Gastroesophageal sphincter (tissue), 3 donors: Measurements from ENCODE around the gene CAPZB.

Source experiments
- EP300 ChIP-seq: sonication (generic); formaldehyde crosslinking; IDR thresholded peaks from one replicate; pipeline ENCODE4 v1.6.1; 2017; ENCODE audit warnings: antibody characterized with exemption, mild to moderate bottlenecking
- POLR2A ChIP-seq, 2 donors: fragments of 450-650 bp; IDR thresholded peaks; one replicate each; pipeline ENCODE4 v1.6.1; 2017; ENCODE audit warnings: antibody characterized with exemption in 2 of 2, mild to moderate bottlenecking in 2 of 2, moderate library complexity in 1 of 2
- POLR2AphosphoS5 ChIP-seq: sonication (generic); formaldehyde crosslinking; IDR thresholded peaks from one replicate; pipeline ENCODE4 v1.6.1; 2017; ENCODE audit warnings: antibody characterized with exemption
- TF ChIP-seq, protein P1 (sequence below), 4 experiments: fragments of 200-600 bp in 2 of 4; fragments of 450-650 bp in 2 of 4; sonication (generic) in 1 of 4; IDR thresholded peaks; one replicate each; pipeline ENCODE4 v1.5.1; 2017 to 2019; ENCODE audit warnings: antibody characterized with exemption in 4 of 4, mild to moderate bottlenecking in 2 of 4, moderate library complexity in 2 of 4

DNA sequence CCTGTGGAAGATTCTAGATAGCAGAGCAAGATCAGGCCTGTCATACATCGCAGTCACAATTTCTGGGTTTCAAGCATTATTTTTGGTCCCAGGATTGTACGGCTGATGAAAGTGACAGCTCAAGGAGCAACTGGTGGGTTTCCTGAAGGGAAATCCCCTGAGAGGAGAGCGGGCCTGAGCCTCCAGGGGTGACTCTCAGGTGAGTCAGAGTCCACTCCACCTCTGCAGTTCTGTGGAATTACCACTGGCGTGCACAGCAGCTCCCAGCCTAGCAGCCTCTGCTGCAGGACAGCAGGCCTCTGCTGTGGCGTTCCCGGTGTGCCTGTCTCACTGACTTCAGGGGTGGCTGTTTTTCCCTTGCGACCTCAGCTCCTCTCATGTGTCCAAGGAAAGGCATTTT lies 148.8 kb downstream of the CAPZB start:
- TF ChIP-seq POLR2AphosphoS5 (no peak), EP300 (no peak), POLR2A (IDR thresholded peaks at IDR 0.05) (no peak)
- TF ChIP-seq, protein P1, sequence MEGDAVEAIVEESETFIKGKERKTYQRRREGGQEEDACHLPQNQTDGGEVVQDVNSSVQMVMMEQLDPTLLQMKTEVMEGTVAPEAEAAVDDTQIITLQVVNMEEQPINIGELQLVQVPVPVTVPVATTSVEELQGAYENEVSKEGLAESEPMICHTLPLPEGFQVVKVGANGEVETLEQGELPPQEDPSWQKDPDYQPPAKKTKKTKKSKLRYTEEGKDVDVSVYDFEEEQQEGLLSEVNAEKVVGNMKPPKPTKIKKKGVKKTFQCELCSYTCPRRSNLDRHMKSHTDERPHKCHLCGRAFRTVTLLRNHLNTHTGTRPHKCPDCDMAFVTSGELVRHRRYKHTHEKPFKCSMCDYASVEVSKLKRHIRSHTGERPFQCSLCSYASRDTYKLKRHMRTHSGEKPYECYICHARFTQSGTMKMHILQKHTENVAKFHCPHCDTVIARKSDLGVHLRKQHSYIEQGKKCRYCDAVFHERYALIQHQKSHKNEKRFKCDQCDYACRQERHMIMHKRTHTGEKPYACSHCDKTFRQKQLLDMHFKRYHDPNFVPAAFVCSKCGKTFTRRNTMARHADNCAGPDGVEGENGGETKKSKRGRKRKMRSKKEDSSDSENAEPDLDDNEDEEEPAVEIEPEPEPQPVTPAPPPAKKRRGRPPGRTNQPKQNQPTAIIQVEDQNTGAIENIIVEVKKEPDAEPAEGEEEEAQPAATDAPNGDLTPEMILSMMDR (IDR thresholded peaks at IDR 0.05), result no peak
